HEK293 (cell line): ENCODE data around the gene BACH2.

Experiments
- CTCF ChIA-PET: fragments of 350-600 bp; formaldehyde crosslinking; extraction: SDS; loops from one replicate; lab custom pipeline; 2021; ENCODE audit warnings: antibody characterized with exemption; lab: Yijun Ruan, JAX
- POLR2A ChIA-PET: fragments of 300-600 bp; formaldehyde crosslinking; extraction: SDS; loops from one replicate; lab custom pipeline; 2020; ENCODE audit warnings: antibody characterized with exemption, inconsistent platforms; lab: Yijun Ruan, JAX
- H3K27ac ChIP-seq: fragments of 200-500 bp; sonication (Bioruptor generic); 2 replicates; pipeline ENCODE4 v1.5.1; 2014; ENCODE audit warnings: low read depth, low read length, control low read depth, inconsistent platforms; ENCODE audit errors: extremely low read depth
- H3K36me3 ChIP-seq, 2 experiments: fragments of 200-500 bp in 1 of 2; sonication (Bioruptor generic) in 1 of 2; 1 replicate in 1 of 2; 2 replicates in 1 of 2; pipeline ENCODE4 v1.5.1; 2014 to 2017; ENCODE audit warnings: inconsistent platforms in 2 of 2, low read length in 2 of 2; ENCODE audit not compliant: control insufficient read depth in 2 of 2, insufficient read depth in 1 of 2
- H3K4me1 ChIP-seq: fragments of 200-500 bp; sonication (Bioruptor generic); 2 replicates; pipeline ENCODE4 v1.5.1; 2014; ENCODE audit warnings: mild to moderate bottlenecking, low read length, inconsistent platforms; ENCODE audit not compliant: control insufficient read depth, insufficient read depth
- H3K4me3 ChIP-seq: 2 replicates; pipeline ENCODE4 v1.5.1; 2011; ENCODE audit warnings: low read depth, mild to moderate bottlenecking, control low read depth, low read length, moderate library complexity
- H3K9me3 ChIP-seq: fragments of 200-500 bp; sonication (Bioruptor generic); 2 replicates; pipeline ENCODE4 v1.5.1; 2014; ENCODE audit warnings: low read depth, low read length, inconsistent platforms; ENCODE audit not compliant: control insufficient read depth, insufficient read depth
- BCL11B ChIP-seq: fragments of 450-650 bp; formaldehyde crosslinking; IDR thresholded peaks from 2 replicates; pipeline ENCODE4 v1.5.1; 2016; ENCODE audit warnings: low read depth, missing biosample characterization, missing genetic modification characterization
- BCL6B ChIP-seq: fragments of 450-650 bp; formaldehyde crosslinking; IDR thresholded peaks from 2 replicates; pipeline ENCODE4 v1.5.1; 2017; ENCODE audit warnings: missing biosample characterization, missing genetic modification characterization
- EGR2 ChIP-seq: fragments of 450-650 bp; formaldehyde crosslinking; IDR thresholded peaks from 2 replicates; pipeline ENCODE4 v1.5.1; 2016; ENCODE audit warnings: low read depth, missing biosample characterization, missing genetic modification characterization
- GFI1B ChIP-seq: fragments of 450-650 bp; formaldehyde crosslinking; IDR thresholded peaks from 2 replicates; pipeline ENCODE4 v1.5.1; 2016; ENCODE audit warnings: missing biosample characterization, missing genetic modification characterization
- HOXA7 ChIP-seq: sonication (generic); formaldehyde crosslinking; IDR thresholded peaks from 2 replicates; pipeline ENCODE4 v1.8.1; 2022; ENCODE audit warnings: missing genetic modification reagents, borderline replicate concordance
- HOXC10 ChIP-seq: sonication (generic); formaldehyde crosslinking; IDR thresholded peaks from 2 replicates; pipeline ENCODE4 v1.8.1; 2023; ENCODE audit warnings: mild to moderate bottlenecking, missing genetic modification reagents
- IKZF3 ChIP-seq: fragments of 450-650 bp; IDR thresholded peaks from 2 replicates; pipeline ENCODE4 v1.5.0; 2018; ENCODE audit warnings: missing biosample characterization, mild to moderate bottlenecking, missing genetic modification characterization, moderate library complexity
- KLF1 ChIP-seq: fragments of 450-650 bp; formaldehyde crosslinking; IDR thresholded peaks from 2 replicates; pipeline ENCODE4 v1.5.1; 2016; ENCODE audit warnings: missing biosample characterization, missing genetic modification characterization
- TCF7L2 ChIP-seq: IDR thresholded peaks from 2 replicates; pipeline ENCODE4 v1.6.1; 2011; ENCODE audit warnings: low read depth, mild to moderate bottlenecking, inconsistent platforms, low read length, moderate library complexity, borderline replicate concordance
- TRIM28 ChIP-seq: IDR thresholded peaks from 2 replicates; pipeline ENCODE4 v1.6.1; 2011; ENCODE audit warnings: low read length, control low read depth, borderline replicate concordance
- ZBTB17 ChIP-seq: fragments of 450-650 bp; formaldehyde crosslinking; IDR thresholded peaks from 2 replicates; pipeline ENCODE4 v1.5.1; 2016; ENCODE audit warnings: missing biosample characterization, missing genetic modification characterization
- ZBTB8A ChIP-seq: fragments of 450-650 bp; formaldehyde crosslinking; IDR thresholded peaks from 2 replicates; pipeline ENCODE4 v1.5.1; 2016; ENCODE audit warnings: missing biosample characterization, missing genetic modification characterization
- ZFHX2 ChIP-seq: fragments of 450-650 bp; formaldehyde crosslinking; conservative IDR thresholded peaks from 2 replicates; pipeline ENCODE4 v1.5.1; 2016; ENCODE audit warnings: missing biosample characterization, missing genetic modification characterization
- ZFP41 ChIP-seq: fragments of 450-650 bp; formaldehyde crosslinking; IDR thresholded peaks from 2 replicates; pipeline ENCODE4 v1.5.1; 2016; ENCODE audit warnings: missing biosample characterization, missing genetic modification characterization, borderline replicate concordance
- ZNF132 ChIP-seq: fragments of 450-650 bp; formaldehyde crosslinking; IDR thresholded peaks from 2 replicates; pipeline ENCODE4 v1.5.1; 2017; ENCODE audit warnings: missing biosample characterization, missing genetic modification characterization, borderline replicate concordance
- ZNF202 ChIP-seq: fragments of 450-650 bp; formaldehyde crosslinking; IDR thresholded peaks from 2 replicates; pipeline ENCODE4 v1.5.1; 2016; ENCODE audit warnings: missing biosample characterization, missing genetic modification characterization, borderline replicate concordance
- ZNF221 ChIP-seq: fragments of 450-650 bp; formaldehyde crosslinking; IDR thresholded peaks from 2 replicates; pipeline ENCODE4 v1.5.1; 2017; ENCODE audit warnings: missing biosample characterization, missing genetic modification characterization, borderline replicate concordance
- ZNF248 ChIP-seq: fragments of 450-650 bp; formaldehyde crosslinking; IDR thresholded peaks from 2 replicates; pipeline ENCODE4 v1.5.1; 2017; ENCODE audit warnings: missing biosample characterization, missing genetic modification characterization
- ZNF311 ChIP-seq: fragments of 450-650 bp; formaldehyde crosslinking; IDR thresholded peaks from 2 replicates; pipeline ENCODE4 v1.5.1; 2017; ENCODE audit warnings: missing biosample characterization, missing genetic modification characterization, borderline replicate concordance
- ZNF416 ChIP-seq: fragments of 450-650 bp; formaldehyde crosslinking; IDR thresholded peaks from 2 replicates; pipeline ENCODE4 v1.5.1; 2016; ENCODE audit warnings: missing biosample characterization, missing genetic modification characterization
- ZNF449 ChIP-seq: fragments of 450-650 bp; formaldehyde crosslinking; IDR thresholded peaks from 2 replicates; pipeline ENCODE4 v1.5.1; 2017; ENCODE audit warnings: missing biosample characterization, mild to moderate bottlenecking, missing genetic modification characterization, moderate library complexity
- ZNF510 ChIP-seq: fragments of 450-650 bp; formaldehyde crosslinking; IDR thresholded peaks from 2 replicates; pipeline ENCODE4 v1.5.1; 2018; ENCODE audit warnings: mild to moderate bottlenecking, missing genetic modification characterization, missing biosample characterization; ENCODE audit not compliant: insufficient replicate concordance
- ZNF521 ChIP-seq: fragments of 450-650 bp; formaldehyde crosslinking; IDR thresholded peaks from 2 replicates; pipeline ENCODE4 v1.5.1; 2017; ENCODE audit warnings: missing biosample characterization, mild to moderate bottlenecking, missing genetic modification characterization
- ZNF548 ChIP-seq: fragments of 450-650 bp; formaldehyde crosslinking; IDR thresholded peaks from 2 replicates; pipeline ENCODE4 v1.5.1; 2016; ENCODE audit warnings: missing biosample characterization, missing genetic modification characterization
- ZNF560 ChIP-seq: fragments of 450-650 bp; formaldehyde crosslinking; IDR thresholded peaks from 2 replicates; pipeline ENCODE4 v1.5.1; 2017; ENCODE audit warnings: missing biosample characterization, missing genetic modification characterization, borderline replicate concordance
- ZNF596 ChIP-seq: fragments of 450-650 bp; IDR thresholded peaks from 2 replicates; pipeline ENCODE4 v1.5.0; 2018; ENCODE audit warnings: missing biosample characterization, mild to moderate bottlenecking, missing genetic modification characterization, moderate library complexity
- ZNF658 ChIP-seq: fragments of 450-650 bp; formaldehyde crosslinking; IDR thresholded peaks from 2 replicates; pipeline ENCODE4; 2016; ENCODE audit warnings: missing biosample characterization, missing genetic modification characterization
- ZNF660 ChIP-seq: fragments of 450-650 bp; IDR thresholded peaks from 2 replicates; pipeline ENCODE4 v1.5.1; 2018; ENCODE audit warnings: missing biosample characterization, mild to moderate bottlenecking, missing genetic modification characterization
- ZNF664 ChIP-seq: fragments of 450-650 bp; formaldehyde crosslinking; IDR thresholded peaks from 2 replicates; pipeline ENCODE4 v1.5.1; 2016; ENCODE audit warnings: missing biosample characterization, missing genetic modification characterization
- ZNF785 ChIP-seq: fragments of 450-650 bp; formaldehyde crosslinking; IDR thresholded peaks from 2 replicates; pipeline ENCODE4 v1.5.1; 2016; ENCODE audit warnings: missing biosample characterization, missing genetic modification characterization
- ZNF791 ChIP-seq: fragments of 450-650 bp; formaldehyde crosslinking; IDR thresholded peaks from 2 replicates; pipeline ENCODE4 v1.5.1; 2016; ENCODE audit warnings: missing biosample characterization, missing genetic modification characterization
- ZXDB ChIP-seq: fragments of 450-650 bp; formaldehyde crosslinking; IDR thresholded peaks from 2 replicates; pipeline ENCODE4 v1.5.1; 2016; ENCODE audit warnings: missing biosample characterization, missing genetic modification characterization

The BACH2 gene

GRCh38 chr6:89928604-89929003 is 368.0 kb downstream of the BACH2 start:
- ChIA-PET CTCF (interaction anchor here (0.8 kb wide), 1 partner anchor 12 kb away, joined by 7 read pairs; no protein-coding TSS in a partner anchor), POLR2A (no interaction called here)
- Histone ChIP-seq H3K36me3 (peaks cover 0 to 10% of the 10 kb centered on the region in 2 experiments; a peak in 1 of 3 replicates), H3K27ac (no peak overlapping the region), H3K9me3 (no peaks in the 10 kb centered on the region), H3K4me1 (no peaks in the 10 kb centered on the region), H3K4me3 (no peak overlapping the region)
- TF ChIP-seq ZNF596 (tag by site-specific recombination): no peak
- no peak for TF ChIP-seq BCL11B (tag by site-specific recombination)
- TF ChIP-seq ZNF791: no peak
- no peak for TF ChIP-seq KLF1 (tag by site-specific recombination)
- TF ChIP-seq ZNF221: no peak
- TF ChIP-seq BCL6B (tag by site-specific recombination): no peak
- TF ChIP-seq ZFP41 (tag by site-specific recombination): no peak
- TF ChIP-seq ZNF416 (tag by site-specific recombination): no peak
- no peak for TF ChIP-seq ZNF521 (tag by site-specific recombination)
- TF ChIP-seq ZNF548 (tag by site-specific recombination): no peak
- no peak for TF ChIP-seq IKZF3 (tag by site-specific recombination)
- TF ChIP-seq ZNF785 (tag by site-specific recombination): no peak
- no peak for TF ChIP-seq ZNF658 (tag by site-specific recombination)
- TF ChIP-seq ZNF449 (tag by site-specific recombination): no peak
- TF ChIP-seq ZBTB17 (tag by site-specific recombination): no peak
- no peak for TF ChIP-seq ZBTB8A
- TF ChIP-seq HOXA7 (CRISPR knock-in tag): no peak
- TF ChIP-seq ZNF664 (tag by site-specific recombination): no peak
- no peak for TF ChIP-seq ZNF660 (tag by site-specific recombination)

- POLR2A ChIA-PET: no interaction called here
- CTCF ChIA-PET: interaction anchor here (0.7 to 0.8 kb wide), 2 partner anchors 12 to 1602 kb away, joined by 3 to 7 read pairs; no protein-coding TSS in a partner anchor
- TF ChIP-seq ZNF132: no peak
- TF ChIP-seq BCL6B (tag by site-specific recombination): no peak
- no peak for TF ChIP-seq ZNF311
- TF ChIP-seq ZNF510 (tag by site-specific recombination): no peak
- TF ChIP-seq ZNF248 (tag by site-specific recombination): no peak
- TF ChIP-seq ZNF791: no peak
- TF ChIP-seq ZNF202: no peak
- TF ChIP-seq ZXDB (tag by site-specific recombination): no peak
- TF ChIP-seq TRIM28: no peak
- TF ChIP-seq HOXC10 (CRISPR knock-in tag): no peak
- no peak for TF ChIP-seq ZFHX2 (tag by site-specific recombination)
- no peak for TF ChIP-seq ZNF560 (tag by site-specific recombination)
- TF ChIP-seq EGR2: no peak
- TF ChIP-seq GFI1B (tag by site-specific recombination): no peak
- TF ChIP-seq TCF7L2: no peak
Measured at GRCh38 chr6:89927791-89928550, 368.7 kb downstream of the BACH2 start.

More at GRCh38 chr6:89927791-89928550, 368.7 kb downstream of the BACH2 start:
- peaks cover 0 to 10% of the 10 kb centered on the region in 2 experiments; a peak in 1 of 3 replicates for H3K36me3 ChIP-seq
- no peak overlapping the region for H3K4me3 ChIP-seq
- no peak overlapping the region for H3K27ac ChIP-seq
- H3K9me3 ChIP-seq: no peaks in the 10 kb centered on the region
- no peaks in the 10 kb centered on the region for H3K4me1 ChIP-seq
